ENCODE measurements around the gene PRR14.
A peak's percentile ranks its signal among the peaks of the same experiment; 100 is the strongest.

The PRR14 gene
- total RNA-seq = 33.5 to 62.7 (median 42.3) reads per million in 3 donors

DNA sequence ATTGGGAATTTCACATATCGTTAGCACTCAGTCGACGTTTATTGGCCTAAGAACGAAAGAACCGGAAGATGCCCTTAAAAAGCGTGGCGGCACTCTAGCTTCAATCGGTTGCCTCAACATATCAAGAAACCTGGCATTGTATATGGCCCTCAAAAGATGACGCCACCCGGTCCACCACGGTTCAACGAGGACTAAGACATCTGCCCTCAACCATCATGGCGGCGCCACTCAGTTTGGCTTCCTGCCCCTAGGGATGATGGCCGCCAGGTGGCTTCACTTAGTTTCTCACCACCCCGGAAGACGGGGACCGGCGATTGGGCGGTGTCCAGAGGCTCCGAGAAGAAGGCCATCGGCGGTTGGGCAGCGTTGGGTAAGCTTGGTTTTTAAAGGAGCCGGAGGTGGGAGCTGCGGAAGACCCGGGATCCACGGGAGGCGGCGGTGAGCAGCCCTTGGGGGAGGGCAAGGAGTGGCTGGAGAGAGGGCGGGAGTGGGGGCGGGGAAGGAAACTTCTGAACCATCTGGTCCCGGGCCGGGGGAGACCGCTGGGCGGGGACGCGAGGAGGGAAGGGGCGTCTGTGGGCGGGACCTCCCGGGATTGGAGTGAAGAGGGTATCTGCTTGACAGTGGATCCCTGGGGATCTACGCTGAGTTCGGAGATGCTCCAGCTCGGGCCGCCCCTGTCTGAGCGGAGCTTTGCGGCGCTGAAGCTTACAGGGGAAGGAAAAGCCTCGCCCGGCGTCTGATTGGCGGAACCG, at the start of gene PRR14:
PRR14 (plus strand) TSS at position 592 of the 755 bp plus-strand sequence. CDS start 686 bp downstream, outside the sequence.
- Histone ChIP-seq H3K27ac (ENCODE audit: insufficient read depth, low read length, poor library complexity, severe bottlenecking) (peak within 1 kb of the TSS; percentile 91), H3K27me3 (replicated peaks; ENCODE audit: control insufficient read depth, insufficient read depth, low read length, poor library complexity, severe bottlenecking) (no peaks in the 10 kb centered on the region), H3K4me1 (ENCODE audit: control insufficient read depth, insufficient read depth, low read length, poor library complexity, severe bottlenecking) (peaks cover 9% of the 10 kb centered on the region), H3K36me3 (ENCODE audit: control insufficient read depth, insufficient read depth, low read length) (peaks cover 31% of the 10 kb centered on the region), H3K9me3 (ENCODE audit: control insufficient read depth, low read length) (no peaks in the 10 kb centered on the region), H3K4me3 (ENCODE audit: insufficient read depth, low read depth, low read length, poor library complexity, severe bottlenecking) (peak within 1 kb of the TSS; percentile 97)
- DNase-seq = peak; percentile 97 to 98 (median 98)

DNA sequence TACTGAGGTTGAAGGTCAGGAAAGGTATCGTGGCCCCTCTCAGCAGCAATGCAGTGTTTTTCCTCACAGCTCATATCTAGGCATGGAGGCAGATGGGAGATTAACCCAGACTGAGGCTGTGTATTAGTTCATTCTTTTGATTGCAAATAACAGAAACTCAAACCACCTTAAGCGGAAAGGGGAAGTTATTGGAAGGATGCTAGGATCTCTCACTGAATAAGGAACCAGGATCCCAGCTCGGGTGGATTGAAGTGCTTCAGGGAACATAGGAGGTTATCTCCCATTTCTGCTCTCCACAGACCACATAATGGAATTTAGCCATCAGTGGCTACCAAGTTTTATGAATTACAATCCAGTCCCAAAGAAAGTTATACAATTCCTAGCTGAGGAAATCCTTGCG, 48.8 kb upstream of the PRR14 start:
- Histone ChIP-seq H3K27ac (ENCODE audit: insufficient read depth, low read length, poor library complexity, severe bottlenecking) (no peak overlapping the region), H3K4me3 (ENCODE audit: insufficient read depth, low read depth, low read length, poor library complexity, severe bottlenecking) (no peak overlapping the region), H3K27me3 (replicated peaks; ENCODE audit: control insufficient read depth, insufficient read depth, low read length, poor library complexity, severe bottlenecking) (no peaks in the 10 kb centered on the region), H3K9me3 (ENCODE audit: control insufficient read depth, low read length) (no peaks in the 10 kb centered on the region), H3K4me1 (ENCODE audit: control insufficient read depth, insufficient read depth, low read length, poor library complexity, severe bottlenecking) (no peaks in the 10 kb centered on the region), H3K36me3 (ENCODE audit: control insufficient read depth, insufficient read depth, low read length) (peaks cover 33% of the 10 kb centered on the region)
- no peak for DNase-seq

- Histone ChIP-seq H3K9me3 (ENCODE audit: control insufficient read depth, low read length) (no peaks in the 10 kb centered on the region), H3K36me3 (ENCODE audit: control insufficient read depth, insufficient read depth, low read length) (peaks cover 33% of the 10 kb centered on the region), H3K4me3 (ENCODE audit: insufficient read depth, low read depth, low read length, poor library complexity, severe bottlenecking) (no peak overlapping the region), H3K27me3 (replicated peaks; ENCODE audit: control insufficient read depth, insufficient read depth, low read length, poor library complexity, severe bottlenecking) (no peaks in the 10 kb centered on the region), H3K27ac (ENCODE audit: insufficient read depth, low read length, poor library complexity, severe bottlenecking) (no peak overlapping the region), H3K4me1 (ENCODE audit: control insufficient read depth, insufficient read depth, low read length, poor library complexity, severe bottlenecking) (no peaks in the 10 kb centered on the region)
- DNase-seq = no peak
Observed at GRCh38 chr16:30602616-30603277, 48.0 kb upstream of the PRR14 start.

- no peak overlapping the region for H3K4me3 ChIP-seq (ENCODE audit: insufficient read depth, low read depth, low read length, poor library complexity, severe bottlenecking)
- H3K4me1 ChIP-seq (ENCODE audit: control insufficient read depth, insufficient read depth, low read length, poor library complexity, severe bottlenecking) = peaks cover under 1% of the 10 kb centered on the region
- peaks cover 33% of the 10 kb centered on the region for H3K36me3 ChIP-seq (ENCODE audit: control insufficient read depth, insufficient read depth, low read length)
- H3K9me3 ChIP-seq (ENCODE audit: control insufficient read depth, low read length) = no peaks in the 10 kb centered on the region
- no peak for DNase-seq
- H3K27ac ChIP-seq (ENCODE audit: insufficient read depth, low read length, poor library complexity, severe bottlenecking) = no peak overlapping the region
- H3K27me3 ChIP-seq (replicated peaks; ENCODE audit: control insufficient read depth, insufficient read depth, low read length, poor library complexity, severe bottlenecking) = no peaks in the 10 kb centered on the region
Observed at GRCh38 chr16:30603945-30604315, 46.8 kb upstream of the PRR14 start.

- H3K27me3 ChIP-seq (replicated peaks; ENCODE audit: control insufficient read depth, insufficient read depth, low read length, poor library complexity, severe bottlenecking) = no peaks in the 10 kb centered on the region
- peaks cover 5% of the 10 kb centered on the region for H3K4me1 ChIP-seq (ENCODE audit: control insufficient read depth, insufficient read depth, low read length, poor library complexity, severe bottlenecking)
- no peak overlapping the region for H3K4me3 ChIP-seq (ENCODE audit: insufficient read depth, low read depth, low read length, poor library complexity, severe bottlenecking)
- no peak overlapping the region for H3K27ac ChIP-seq (ENCODE audit: insufficient read depth, low read length, poor library complexity, severe bottlenecking)
- H3K9me3 ChIP-seq (ENCODE audit: control insufficient read depth, low read length) = no peaks in the 10 kb centered on the region
- H3K36me3 ChIP-seq (ENCODE audit: control insufficient read depth, insufficient read depth, low read length) = peaks cover 33% of the 10 kb centered on the region
- no peak for DNase-seq
Observed at GRCh38 chr16:30604316-30604947, 46.3 kb upstream of the PRR14 start.

DNA sequence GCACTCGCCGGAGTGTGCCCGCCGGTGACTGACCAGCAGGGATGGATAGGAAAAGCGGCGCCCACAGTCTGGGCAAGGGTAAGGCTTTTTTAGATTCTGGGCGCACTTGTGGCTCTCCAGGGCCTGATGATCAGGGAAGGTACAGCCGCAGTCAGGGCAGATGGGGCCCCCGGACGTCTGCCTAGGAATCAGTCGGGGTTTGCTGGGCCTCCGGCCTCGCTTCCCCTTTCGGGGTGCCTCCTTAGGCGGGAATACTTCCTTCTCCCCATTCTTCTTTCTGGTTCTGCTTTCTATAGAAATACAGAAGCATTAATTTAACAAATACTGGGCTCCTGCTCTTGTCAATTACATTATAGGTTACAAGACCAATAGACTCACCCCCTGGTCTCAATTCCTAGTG, 45.6 kb upstream of the PRR14 start:
- Histone ChIP-seq H3K9me3 (ENCODE audit: control insufficient read depth, low read length) (no peaks in the 10 kb centered on the region), H3K4me1 (ENCODE audit: control insufficient read depth, insufficient read depth, low read length, poor library complexity, severe bottlenecking) (peaks cover 8% of the 10 kb centered on the region), H3K27ac (ENCODE audit: insufficient read depth, low read length, poor library complexity, severe bottlenecking) (no peak overlapping the region), H3K4me3 (ENCODE audit: insufficient read depth, low read depth, low read length, poor library complexity, severe bottlenecking) (no peak overlapping the region), H3K36me3 (ENCODE audit: control insufficient read depth, insufficient read depth, low read length) (peaks cover 33% of the 10 kb centered on the region), H3K27me3 (replicated peaks; ENCODE audit: control insufficient read depth, insufficient read depth, low read length, poor library complexity, severe bottlenecking) (no peaks in the 10 kb centered on the region)
- DNase-seq = no peak

- no peak overlapping the region for H3K27ac ChIP-seq (ENCODE audit: insufficient read depth, low read length, poor library complexity, severe bottlenecking)
- no peaks in the 10 kb centered on the region for H3K9me3 ChIP-seq (ENCODE audit: control insufficient read depth, low read length)
- H3K4me3 ChIP-seq (ENCODE audit: insufficient read depth, low read depth, low read length, poor library complexity, severe bottlenecking) = no peak overlapping the region
- DNase-seq = no peak
- H3K27me3 ChIP-seq (replicated peaks; ENCODE audit: control insufficient read depth, insufficient read depth, low read length, poor library complexity, severe bottlenecking) = no peaks in the 10 kb centered on the region
- peaks cover 33% of the 10 kb centered on the region for H3K36me3 ChIP-seq (ENCODE audit: control insufficient read depth, insufficient read depth, low read length)
- H3K4me1 ChIP-seq (ENCODE audit: control insufficient read depth, insufficient read depth, low read length, poor library complexity, severe bottlenecking) = peaks cover 8% of the 10 kb centered on the region
Observed at GRCh38 chr16:30606004-30606403, 44.8 kb upstream of the PRR14 start.

GRCh38 chr16:30609002-30609925, 41.5 kb upstream of the PRR14 start:
- Histone ChIP-seq H3K27ac (ENCODE audit: insufficient read depth, low read length, poor library complexity, severe bottlenecking) (peak overlapping the region; percentile 97), H3K36me3 (ENCODE audit: control insufficient read depth, insufficient read depth, low read length) (peaks cover 20% of the 10 kb centered on the region), H3K4me3 (ENCODE audit: insufficient read depth, low read depth, low read length, poor library complexity, severe bottlenecking) (peak overlapping the region; percentile 95), H3K27me3 (replicated peaks; ENCODE audit: control insufficient read depth, insufficient read depth, low read length, poor library complexity, severe bottlenecking) (no peaks in the 10 kb centered on the region), H3K4me1 (ENCODE audit: control insufficient read depth, insufficient read depth, low read length, poor library complexity, severe bottlenecking) (peaks cover 8% of the 10 kb centered on the region), H3K9me3 (ENCODE audit: control insufficient read depth, low read length) (no peaks in the 10 kb centered on the region)
- DNase-seq = peak in 1 of 3 donors; percentile 15

DNA sequence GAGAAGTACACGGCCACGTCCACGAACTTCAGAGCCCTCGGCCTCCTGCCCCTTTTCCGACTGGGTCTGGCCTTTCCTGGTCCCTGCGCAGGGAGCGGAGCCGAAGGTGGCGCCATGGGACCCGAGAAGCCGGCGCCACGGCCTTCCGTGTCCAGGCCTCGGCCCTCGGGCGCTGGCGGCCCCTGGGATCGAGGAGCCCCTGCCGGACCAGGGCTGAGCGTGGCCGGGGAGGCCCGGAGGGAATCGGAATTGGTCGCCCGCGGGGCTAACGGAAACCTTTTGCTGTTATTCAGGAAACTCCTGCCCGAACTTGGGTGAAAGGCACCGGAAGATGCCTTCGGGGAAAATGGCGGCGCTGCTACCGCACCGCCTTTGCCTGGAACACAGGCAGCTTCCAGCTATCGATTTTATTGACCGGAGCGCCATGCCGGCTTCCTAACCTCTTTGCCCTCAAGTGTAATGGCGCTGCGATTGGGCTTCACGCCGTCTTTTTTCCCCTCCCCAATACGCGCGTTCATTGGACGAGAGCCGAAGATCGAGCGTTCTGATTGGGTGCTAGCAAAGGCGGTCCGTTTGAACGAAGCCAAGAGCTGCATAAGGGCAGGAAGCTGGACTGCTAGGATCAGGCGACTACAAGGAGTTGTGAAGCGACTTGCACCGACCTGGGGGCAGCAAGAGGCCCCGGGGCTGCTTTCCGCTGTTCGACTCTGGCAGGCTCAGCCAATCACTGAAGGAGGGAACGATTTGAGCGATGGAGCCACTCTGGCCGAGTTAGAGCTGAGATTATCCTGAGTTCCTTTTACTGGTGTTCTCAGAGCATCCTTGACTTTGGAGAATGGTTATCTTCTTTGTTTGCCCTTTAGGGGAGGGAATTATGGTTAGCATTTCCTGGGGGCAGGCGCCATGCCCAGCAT, 40.6 kb upstream of the PRR14 start, which contains the start of gene ZNF689:
ZNF689 (minus strand) TSS at position 464 of the 914 bp plus-strand sequence; CDS start at position 116, 348 bp downstream.
- Histone ChIP-seq H3K36me3 (ENCODE audit: control insufficient read depth, insufficient read depth, low read length) (peaks cover 11% of the 10 kb centered on the region), H3K27ac (ENCODE audit: insufficient read depth, low read length, poor library complexity, severe bottlenecking) (peak within 1 kb of the TSS; percentile 97), H3K4me3 (ENCODE audit: insufficient read depth, low read depth, low read length, poor library complexity, severe bottlenecking) (peak within 1 kb of the TSS; percentile 95), H3K4me1 (ENCODE audit: control insufficient read depth, insufficient read depth, low read length, poor library complexity, severe bottlenecking) (peaks cover 8% of the 10 kb centered on the region), H3K9me3 (ENCODE audit: control insufficient read depth, low read length) (no peaks in the 10 kb centered on the region), H3K27me3 (replicated peaks; ENCODE audit: control insufficient read depth, insufficient read depth, low read length, poor library complexity, severe bottlenecking) (no peaks in the 10 kb centered on the region)
- peak; percentile 93 to 94 (median 93) for DNase-seq
